Tongue (tissue), 2 donors: ENCODE measurements around the gene ITPK1. TPM values are rescaled to one million over a fixed set of nuclear protein-coding genes. Genes with fewer than 3 reads are reported as not detected.

Source experiments
- DNase-seq: peaks from one replicate; pipeline ENCODE4 v3.0.0-alpha.2; 2015
- total RNA-seq: library from RNA; depleted of rRNA; stranded (reverse); fragments of >200 nt; gene quantifications from one replicate; pipeline ENCODE4 v1.2.3, GENCODE V29; 2014

Gene ITPK1
- total RNA-seq, 1 donor from 2014 or later, result 15.6 TPM

- no peak for DNase-seq
These were observed 179.6 kb downstream of the ITPK1 start for GRCh38 chr14:92936085-92936484.

- DNase-seq, result no peak
These were observed 180.3 kb downstream of the ITPK1 start for GRCh38 chr14:92935446-92935845.

DNA sequence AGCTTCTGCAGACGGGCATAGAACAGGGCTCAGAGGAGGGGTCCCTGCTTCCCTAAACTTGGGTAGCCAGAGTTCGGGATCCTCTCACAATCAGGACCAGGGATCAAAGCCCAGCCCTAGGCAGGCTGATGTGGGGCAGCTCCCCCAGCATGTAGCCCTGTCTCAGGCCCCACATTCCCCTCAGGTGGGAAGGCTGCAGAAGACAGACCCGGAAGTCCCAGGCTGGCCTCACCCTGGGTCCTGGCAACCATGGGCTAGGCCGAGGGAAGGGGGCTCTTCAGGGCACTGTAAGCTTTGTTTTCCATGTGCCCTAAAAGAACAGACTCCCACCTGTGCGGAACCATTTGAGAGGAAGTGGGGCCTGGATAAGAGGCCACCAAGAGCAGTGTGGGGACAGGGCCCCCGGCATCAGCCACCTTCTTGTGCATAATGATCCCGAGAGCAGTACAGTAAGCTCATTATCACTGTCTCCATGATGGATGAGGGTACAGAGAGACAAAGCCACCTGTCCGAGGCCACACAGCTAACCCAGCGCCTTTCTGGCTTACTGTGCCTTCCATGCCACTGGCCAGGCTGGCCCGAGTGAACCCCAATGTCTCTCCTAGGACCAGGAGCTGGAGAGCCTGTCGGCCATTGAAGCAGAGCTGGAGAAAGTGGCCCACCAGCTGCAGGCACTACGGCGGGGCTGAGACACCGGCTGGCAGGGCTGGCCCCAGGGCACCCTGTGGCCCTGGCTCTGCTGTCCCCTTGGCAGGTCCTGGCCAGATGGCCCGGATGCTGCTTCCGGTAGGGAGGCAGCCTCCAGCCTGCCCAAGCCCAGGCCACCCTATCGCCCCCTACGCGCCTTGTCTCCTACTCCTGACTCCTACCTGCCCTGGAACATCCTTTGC, 181.3 kb downstream of the ITPK1 start:
- DNase-seq, result no peak

DNA sequence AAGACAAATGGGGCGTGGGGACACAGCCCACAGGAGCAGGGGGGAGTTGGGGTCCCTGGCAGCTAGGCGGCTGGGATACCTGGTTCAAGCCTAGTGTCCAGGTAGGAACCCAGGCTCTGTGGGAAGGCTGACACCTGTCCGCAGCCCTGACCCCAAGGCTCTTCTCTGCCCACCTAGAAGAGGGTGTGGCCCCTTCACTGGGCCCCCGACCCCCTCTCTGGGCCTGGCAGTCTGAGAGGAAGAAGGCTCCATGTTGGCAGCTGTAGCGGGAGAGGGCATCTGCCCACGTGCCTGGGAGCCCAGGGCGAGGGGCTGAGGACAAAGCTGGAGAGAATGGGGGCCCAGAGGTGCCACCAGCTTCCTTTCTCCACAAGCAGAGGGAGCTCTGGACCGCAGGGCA, 182.2 kb downstream of the ITPK1 start:
- no peak for DNase-seq

GRCh38 chr14:92932448-92933395, 183.0 kb downstream of the ITPK1 start:
- no peak for DNase-seq

GRCh38 chr14:92931681-92932447, 183.9 kb downstream of the ITPK1 start:
- no peak for DNase-seq

DNA sequence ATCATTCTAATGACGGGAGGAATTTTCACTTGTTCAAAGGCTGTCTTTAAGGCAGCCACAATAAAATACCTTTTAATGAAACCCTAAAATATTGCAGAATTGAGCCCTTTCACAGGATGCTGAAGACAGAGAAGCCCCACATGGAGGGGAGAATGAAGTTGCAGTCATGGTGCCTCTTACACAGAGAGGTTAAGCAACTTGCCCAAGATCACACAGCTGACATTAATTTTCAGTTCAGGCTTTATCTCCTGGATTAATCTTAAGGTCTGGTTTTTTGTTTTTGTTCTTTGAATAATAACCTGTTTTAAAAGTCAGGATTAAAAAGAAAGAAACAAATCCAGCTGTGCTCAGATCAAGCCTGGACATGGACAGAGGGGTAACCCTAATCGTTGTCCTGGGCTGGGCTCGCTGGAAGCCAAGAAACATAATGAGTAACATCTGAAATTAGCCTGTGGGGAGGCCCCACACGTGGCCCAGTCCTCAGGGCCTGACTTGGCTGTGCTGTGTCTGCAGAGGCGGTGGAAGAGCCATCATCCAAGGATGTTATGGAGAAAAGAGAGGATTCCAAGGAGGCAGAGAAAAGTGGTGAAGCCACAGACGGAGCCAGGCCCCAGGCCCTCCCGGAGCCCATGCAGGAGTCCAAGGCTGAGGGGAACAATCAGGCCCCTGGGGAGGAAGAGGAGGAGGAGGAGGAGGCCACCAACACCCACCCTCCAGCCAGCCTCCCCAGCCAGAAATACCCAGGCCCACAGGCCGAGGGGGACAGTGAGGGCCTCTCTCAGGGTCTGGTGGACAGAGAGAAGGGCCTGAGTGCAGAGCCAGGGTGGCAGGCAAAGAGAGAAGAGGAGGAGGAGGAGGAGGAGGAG, 184.8 kb downstream of the ITPK1 start:
- DNase-seq, result no peak

DNA sequence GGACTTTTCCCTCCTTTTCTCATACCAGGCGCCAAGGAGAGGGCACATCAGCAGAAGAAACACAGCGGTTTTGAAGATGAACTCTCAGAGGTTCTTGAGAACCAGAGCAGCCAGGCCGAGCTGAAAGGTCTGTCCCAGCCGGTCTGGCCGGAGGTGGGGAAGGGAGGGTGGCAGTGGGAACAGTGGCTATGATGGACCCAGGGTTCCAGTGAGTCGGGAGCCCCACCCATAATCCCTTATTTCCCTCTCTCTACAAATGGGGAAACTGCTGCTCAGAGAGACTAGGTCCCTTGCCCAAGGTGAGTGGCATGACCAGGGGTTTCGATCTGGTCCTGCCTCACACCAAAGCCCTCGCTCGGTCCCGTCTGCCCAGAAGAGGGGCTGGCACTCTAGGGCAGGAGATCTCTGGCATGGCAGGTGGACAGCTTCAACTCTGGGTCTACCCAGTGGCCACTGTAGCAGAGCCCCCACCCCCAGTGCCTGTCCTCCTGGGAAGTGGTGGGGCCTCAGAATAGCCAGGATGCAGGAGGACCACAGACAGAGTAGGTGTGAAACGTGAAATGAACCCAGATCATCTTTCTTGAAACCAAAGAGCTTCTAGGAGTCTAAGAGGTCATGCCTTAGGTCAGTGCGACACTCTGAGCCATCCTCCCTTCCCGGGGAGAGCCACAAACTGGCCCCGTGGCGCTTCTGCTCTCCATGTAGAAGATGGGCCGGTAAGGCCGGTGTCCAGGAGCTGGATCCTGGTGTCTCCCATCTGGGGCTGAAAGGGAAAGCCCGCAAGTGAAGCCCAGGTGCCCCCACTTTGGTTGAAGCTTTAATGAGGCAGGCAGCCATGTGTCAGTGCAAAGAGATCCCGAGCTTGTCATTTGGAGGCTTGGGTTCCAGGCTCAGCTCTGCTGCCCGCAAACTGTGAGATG, 185.8 kb downstream of the ITPK1 start:
- DNase-seq, result no peak

DNA sequence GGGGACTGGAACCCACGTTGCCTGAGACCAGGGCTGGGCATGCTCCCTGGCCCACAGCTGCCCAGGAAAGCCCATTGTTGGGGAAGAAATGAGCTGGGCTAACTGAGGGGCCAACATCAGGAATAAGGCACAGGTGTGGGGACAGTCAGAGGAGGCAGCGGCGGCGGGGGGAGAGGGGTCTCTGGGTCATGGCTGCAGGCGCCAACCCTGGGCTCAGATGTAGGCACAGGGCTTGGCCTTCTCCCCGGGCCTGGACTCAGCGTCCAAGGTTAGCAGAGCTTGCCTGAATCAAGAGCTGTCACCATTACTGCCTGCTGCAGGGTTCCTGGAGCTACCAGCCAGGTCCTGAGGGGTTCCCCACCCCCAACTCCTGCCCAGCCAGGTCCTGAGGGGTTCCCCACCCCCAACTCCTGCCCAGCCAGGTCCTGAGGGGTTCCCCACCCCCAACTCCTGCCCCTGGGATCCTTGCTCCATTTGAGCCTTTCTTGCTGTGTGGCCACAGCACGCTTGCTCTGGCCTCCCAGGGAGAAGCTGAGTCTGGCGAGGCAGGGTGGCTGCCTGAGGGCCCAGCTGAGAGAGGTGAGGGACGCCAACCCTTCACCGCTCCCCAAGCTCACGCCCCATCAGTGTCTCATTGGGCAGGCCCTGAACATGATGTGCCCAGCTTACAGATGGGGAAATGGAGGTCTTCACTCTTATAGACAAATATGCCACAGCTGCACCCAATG, 186.6 kb downstream of the ITPK1 start:
- DNase-seq, result no peak

DNA sequence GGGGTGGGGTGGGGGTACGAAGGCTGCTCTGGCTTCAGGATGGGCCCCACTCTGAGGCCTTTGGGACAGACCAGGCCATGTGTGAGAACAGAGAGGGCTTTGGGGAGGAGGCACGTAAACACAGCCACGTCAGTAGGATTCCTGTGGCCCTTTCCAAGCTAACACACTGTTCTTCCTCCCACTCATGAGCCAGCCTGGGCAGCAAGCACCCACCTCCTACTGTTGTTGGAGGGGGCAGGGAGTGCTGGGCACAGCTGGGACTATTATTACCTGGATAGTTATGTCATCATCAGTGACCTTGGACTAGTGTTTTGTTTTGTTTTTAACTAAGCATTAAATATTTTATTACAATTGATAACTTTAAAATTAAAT, 187.5 kb downstream of the ITPK1 start:
- no peak for DNase-seq

- DNase-seq, result no peak
These were observed 188.1 kb downstream of the ITPK1 start for GRCh38 chr14:92927349-92928257.

DNA sequence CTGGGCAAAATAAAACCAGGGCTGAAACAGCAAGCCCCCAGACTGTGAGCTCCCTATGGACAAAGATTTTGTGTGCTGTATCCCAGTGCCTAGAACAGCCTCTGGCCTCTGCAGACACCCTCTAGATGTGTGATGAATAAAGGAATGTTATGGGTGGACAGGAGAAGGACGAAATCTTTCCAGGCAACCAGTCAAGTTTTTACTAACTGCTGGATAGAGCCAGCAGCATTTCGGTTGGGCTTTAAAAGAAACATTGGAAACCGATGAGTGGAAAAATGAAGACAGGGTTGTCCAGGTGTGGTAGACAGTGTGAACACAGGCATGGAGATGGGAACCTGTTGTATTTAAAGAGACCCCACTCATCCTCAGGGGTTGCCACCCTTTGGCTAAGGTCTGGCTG, 188.8 kb downstream of the ITPK1 start:
- no peak for DNase-seq

- DNase-seq, result no peak
These were observed 189.4 kb downstream of the ITPK1 start for GRCh38 chr14:92926180-92926845.

DNA sequence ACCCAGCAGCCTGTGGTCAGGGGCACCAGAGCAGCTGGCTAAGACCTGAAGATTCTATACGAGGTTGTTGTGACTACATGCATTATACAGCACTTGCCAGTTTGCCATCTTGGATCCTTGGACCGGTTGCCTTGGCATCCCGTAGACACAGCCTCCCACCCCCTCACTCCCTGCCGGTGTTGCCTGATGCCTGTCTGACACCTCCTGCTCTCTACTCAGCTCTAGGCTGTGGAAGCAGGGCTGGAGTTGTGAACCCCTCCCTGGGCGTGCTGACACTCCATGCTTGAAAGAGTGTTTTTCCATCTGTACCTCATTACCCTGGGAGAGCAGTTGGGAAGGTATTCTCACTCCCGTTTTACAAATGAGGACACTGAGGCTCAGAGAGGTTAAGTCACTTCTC, 190.3 kb downstream of the ITPK1 start:
- DNase-seq, result no peak

DNA sequence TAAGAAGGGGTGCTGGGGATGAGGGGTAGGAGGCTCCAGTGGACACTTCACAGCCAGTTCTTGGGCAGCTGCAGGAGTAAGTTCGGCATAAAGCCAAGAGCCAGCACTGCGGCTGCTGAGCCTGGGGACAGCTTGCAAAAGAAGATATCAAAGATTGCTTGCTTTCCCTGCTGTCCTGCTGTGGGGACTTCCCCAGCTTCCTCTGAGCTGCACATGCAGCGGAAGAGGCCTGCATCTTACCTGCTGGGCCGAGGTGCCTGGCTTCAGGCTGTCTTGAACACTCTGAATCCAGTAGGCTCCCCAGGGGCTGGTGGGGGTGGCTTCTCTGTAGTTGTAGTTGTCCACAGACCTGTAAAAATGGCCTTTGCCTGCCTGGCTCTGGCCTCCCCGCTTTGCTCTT, 191.5 kb downstream of the ITPK1 start:
- no peak for DNase-seq

DNA sequence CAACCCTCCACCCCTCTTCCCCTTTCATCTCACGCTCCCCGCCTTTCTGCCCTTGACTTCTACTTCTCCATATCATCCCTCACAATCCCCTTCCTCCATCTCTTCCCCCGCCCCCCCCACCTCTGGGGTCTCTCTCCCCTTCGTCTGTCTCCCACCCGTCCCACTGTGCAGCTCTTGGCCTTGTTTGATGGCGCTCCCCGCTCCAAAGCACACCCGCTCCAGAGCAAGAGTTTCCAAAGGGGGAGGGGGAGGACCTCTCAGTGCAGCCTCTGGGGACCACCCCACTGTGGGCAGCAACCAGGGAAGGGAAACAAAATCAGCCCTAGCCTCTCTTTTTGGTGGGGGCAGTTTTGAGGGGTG, 192.0 kb downstream of the ITPK1 start:
- DNase-seq, result no peak

DNA sequence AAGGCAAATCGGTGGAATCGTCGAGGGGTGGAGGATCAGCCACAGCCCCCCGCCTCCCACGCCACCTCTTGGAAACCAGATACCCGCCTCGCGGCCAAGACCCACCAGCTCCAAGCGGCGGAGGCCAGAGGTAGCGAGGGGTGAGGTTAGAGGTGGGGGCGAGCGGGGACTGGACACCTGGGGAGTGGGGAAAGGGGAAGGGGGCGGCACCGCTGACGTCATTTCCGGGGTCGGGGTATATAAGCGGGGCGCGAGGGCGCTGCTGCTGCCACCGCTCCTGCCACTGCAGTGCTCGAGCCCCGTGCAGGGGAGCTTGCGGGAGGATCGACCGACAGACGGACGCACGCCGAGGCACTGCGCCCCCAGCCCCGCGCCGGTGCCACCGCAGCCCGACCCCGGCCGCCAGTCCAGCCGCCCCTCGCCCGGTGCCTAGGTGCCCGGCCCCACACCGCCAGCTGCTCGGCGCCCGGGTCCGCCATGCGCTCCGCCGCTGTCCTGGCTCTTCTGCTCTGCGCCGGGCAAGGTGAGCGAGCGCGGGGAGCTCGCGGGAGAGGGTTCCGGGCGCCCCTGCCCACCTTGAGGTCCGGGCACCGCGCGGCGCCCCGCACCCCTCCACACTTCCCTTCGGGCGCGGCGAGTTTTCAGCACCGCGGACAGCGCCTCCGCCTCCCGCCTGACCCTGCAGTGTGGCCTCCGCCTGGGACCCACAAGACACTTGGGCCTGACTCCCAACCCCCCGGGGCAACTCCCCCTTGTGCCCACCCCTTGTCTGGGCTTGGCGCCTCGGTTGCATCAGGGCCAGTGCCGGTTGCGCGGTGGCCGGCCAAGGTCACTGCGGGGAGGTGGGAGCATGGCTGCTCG, 192.6 kb downstream of the ITPK1 start, which contains the start of gene CHGA:
Gene CHGA, plus strand, starts transcription at position 268 of the 861 bp plus-strand sequence. Its CDS starts 210 bp downstream, at position 478.
- peak; percentile 82 for DNase-seq
